ENCODE results near the gene GRID2IP. TPM values are rescaled to one million over a fixed set of nuclear protein-coding genes. Genes with fewer than 3 reads are reported as not detected.
"Not testable (repeated sequence)": the region's sequence is repeated elsewhere in the genome, so short reads cannot be mapped to it uniquely, and the experiment has no call there.

Gene GRID2IP
- total RNA-seq, 1 experiment from 2014 or later: not detected

DNA sequence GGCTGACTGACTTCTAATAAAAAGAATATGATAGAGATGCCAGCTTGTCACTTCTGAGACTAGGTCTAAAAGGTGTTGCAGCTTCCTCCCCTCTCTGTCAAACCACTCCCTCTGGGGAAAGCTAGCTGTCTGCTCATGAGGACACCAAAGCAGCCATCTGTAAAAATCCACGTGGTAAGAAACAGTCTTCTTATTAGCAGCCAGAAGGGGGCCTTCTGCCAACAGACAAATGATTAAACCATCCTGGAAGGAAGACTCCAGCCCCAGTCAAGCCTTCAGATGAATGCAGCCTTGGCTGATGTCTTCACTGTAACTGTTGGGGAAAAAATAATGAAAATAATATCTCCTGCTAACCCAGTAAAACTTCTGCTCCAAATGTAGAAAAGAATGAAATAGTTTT is 61.6 kb downstream of the GRID2IP start:
- DNase-seq (ENCODE audit: low read depth): peak; percentile 24

GRCh38 chr7:6487184-6487545 is 64.1 kb downstream of the GRID2IP start:
- no peak for DNase-seq (ENCODE audit: low read depth)

DNA sequence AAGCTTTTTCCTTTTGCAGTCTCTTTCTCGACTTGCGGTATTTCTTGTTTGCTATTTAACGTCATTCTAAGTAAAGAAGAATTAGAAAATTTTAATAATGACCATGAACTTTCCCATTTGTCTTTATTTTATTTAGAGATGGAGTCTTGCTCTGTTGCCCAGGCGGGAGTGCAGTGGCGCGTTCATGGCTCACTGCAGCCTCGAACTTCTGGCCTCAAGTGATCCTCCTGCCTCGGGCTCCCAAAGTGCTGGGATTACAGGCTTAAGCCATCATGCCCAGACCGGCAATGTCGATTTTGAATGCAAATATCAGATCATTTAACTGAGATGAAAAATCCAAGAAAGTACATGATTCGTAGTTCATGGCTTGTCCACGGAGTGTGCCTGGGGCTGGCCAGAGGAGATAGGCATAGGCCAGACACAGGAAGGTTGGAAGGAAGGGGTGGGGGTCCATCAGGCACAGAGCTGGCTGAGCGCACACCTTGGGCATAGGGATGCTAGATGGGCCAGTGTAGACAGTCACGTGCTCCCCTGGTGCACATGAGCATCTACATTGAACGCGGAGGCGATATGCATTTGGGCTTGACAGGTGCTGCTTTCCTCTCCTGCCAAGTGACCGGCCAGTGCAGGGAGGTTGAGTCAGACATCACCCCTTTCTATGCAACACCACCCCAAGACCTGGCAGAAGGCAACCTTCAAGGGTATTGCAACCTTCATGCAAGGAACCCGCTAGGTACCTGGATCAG is 64.7 kb downstream of the GRID2IP start:
- no peak for DNase-seq (ENCODE audit: low read depth)

- DNase-seq (ENCODE audit: low read depth): no peak
Observed at GRCh38 chr7:6482743-6483119, 68.5 kb downstream of the GRID2IP start.

GRCh38 chr7:6482307-6482706 is 69.0 kb downstream of the GRID2IP start:
- no peak for DNase-seq (ENCODE audit: low read depth)

DNA sequence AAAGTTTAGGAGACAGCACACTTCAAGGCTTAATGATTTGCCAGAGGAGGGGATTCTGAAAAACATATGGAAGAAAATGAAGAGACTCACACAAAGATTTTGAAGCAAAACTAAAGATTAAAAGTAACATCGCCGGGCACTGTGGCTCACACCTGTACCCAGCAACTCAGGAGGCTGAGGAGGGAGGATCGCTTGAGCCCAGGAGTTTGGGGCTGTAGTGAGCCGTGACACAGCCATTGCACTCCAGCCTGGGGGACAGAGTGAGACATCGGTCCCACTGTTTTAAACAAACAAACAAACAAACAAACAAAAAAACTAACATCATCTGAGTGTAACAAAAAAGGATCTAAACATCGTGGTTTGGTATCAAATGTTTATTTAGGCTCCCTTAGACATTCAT is 69.8 kb downstream of the GRID2IP start:
- DNase-seq (ENCODE audit: low read depth): no peak

DNA sequence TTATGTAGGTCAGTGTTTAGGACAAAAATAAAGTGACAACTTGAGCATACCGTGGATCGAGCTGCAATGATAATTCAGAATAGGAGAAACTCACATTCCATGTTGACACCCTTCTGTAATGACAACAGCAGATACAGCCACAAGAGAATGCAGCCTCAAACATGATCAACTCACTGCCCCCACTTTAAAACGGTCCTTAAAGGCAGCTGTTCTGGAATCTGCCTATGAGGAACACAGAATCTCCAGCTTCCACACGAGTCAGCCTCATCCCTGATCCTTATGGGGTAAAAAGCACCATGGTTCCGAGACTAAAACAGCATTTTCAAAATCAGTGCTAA is 71.0 kb downstream of the GRID2IP start:
- DNase-seq (ENCODE audit: low read depth): peak; percentile 38

- DNase-seq (ENCODE audit: low read depth): no peak
Observed at GRCh38 chr7:6479067-6479466, 72.2 kb downstream of the GRID2IP start.

- no peak for DNase-seq (ENCODE audit: low read depth)
Observed at GRCh38 chr7:6478186-6478585, 73.1 kb downstream of the GRID2IP start.

- DNase-seq (ENCODE audit: low read depth): no peak
Observed at GRCh38 chr7:6477318-6477660, 74.0 kb downstream of the GRID2IP start.

- DNase-seq (ENCODE audit: low read depth): peak; percentile 81
Observed at GRCh38 chr7:6476596-6477317, 74.5 kb downstream of the GRID2IP start.

GRCh38 chr7:6475433-6476186 is 75.7 kb downstream of the GRID2IP start:
- peak; percentile 47 for DNase-seq (ENCODE audit: low read depth)

DNA sequence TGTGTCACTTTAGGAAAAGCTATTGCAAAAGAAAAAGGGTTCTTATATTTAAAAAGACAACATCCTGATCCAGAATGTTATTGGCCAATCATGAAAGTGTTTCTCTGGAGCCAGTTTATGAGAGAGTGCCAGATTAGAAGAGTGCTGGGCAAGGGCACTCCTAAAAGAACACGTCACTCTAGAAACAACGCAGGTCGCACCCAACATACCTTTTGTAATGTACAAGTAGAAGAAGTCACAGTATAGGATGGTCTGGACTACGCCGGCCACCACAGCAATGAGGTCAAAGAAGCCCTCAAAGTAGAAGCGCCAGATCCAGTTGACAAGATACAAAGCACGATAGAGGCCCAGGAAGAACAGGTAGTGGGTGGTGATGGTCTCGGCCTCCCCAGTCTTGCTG is 85.4 kb downstream of the GRID2IP start:
- DNase-seq (ENCODE audit: low read depth): no peak

DNA sequence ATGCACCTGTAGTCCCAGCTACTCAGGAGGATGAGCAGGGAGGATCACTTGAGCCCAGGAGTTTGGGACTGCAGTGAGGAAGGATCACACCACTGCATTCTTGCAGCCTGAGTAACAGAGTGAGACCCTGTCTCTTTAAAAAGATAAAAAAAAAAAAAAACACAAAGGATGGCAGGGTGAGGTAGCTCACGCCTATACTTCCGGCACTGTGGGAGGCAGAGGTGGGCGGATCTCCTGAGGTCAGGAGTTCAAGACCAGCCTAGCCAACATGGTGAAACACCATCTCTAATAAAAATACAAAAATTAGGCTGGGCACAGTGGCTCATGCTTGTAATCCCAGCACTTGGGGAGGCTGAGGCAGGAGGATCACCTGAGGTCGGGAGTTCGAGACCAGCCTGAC is 87.7 kb downstream of the GRID2IP start:
- DNase-seq (ENCODE audit: low read depth): not testable (repeated sequence)

DNA sequence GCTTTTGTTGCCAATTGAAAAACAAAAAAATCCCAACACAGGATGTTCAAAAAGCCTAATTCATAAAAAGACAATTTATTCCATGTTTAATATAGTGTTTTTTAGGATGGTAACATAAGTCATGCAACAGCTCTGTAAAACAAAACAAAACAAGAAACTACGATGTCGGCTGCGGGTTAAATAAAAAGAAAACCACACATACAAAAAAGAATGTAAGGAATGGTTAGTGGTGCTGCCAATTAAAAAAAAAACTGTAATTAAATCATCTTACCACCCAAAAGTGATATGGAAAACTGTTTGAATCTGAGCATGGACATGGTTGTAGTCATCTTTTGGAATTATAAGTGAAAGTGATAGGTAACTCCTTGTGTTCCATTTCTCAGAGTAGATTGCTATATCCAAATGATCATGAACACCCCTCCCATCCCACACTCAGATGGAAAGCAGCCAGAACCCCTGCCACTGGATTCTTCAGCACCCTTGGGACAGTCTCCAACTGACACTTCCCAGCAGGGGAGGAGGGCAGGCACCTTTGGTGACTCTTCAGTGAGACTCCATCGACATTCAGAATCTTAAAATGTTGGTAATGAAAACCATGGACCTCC is 89.2 kb downstream of the GRID2IP start:
- DNase-seq (ENCODE audit: low read depth): no peak

GRCh38 chr7:6460990-6461584 is 90.2 kb downstream of the GRID2IP start:
- DNase-seq (ENCODE audit: low read depth): no peak

- no peak for DNase-seq (ENCODE audit: low read depth)
Observed at GRCh38 chr7:6460303-6460702, 91.0 kb downstream of the GRID2IP start.

- not testable (repeated sequence) for DNase-seq (ENCODE audit: low read depth)
Observed at GRCh38 chr7:6458676-6459075, 92.6 kb downstream of the GRID2IP start.

GRCh38 chr7:6453734-6454133 is 97.5 kb downstream of the GRID2IP start:
- DNase-seq (ENCODE audit: low read depth): peak; percentile 88

DNA sequence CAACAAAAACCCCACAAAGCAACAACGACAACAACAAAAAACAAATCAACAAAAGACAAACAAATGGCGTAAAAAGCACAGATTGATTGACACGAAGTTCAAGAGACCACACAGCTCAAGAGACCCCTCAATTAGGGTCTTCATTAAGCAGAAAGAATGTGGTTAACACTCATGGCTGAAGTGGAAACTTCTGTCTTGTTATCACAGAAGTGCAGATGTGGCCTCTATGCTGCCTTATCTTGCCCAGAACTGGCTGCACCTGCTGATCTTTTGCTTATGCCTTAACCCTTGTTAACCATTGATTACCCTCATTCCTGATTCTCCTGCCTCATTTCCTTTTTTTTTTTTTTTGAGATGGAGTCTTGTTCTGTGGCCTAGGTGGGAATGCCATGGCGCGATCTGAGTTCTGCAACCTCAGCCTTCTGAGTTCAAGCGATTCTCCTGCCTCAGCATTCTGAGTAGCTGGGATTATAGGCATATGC is 100.0 kb downstream of the GRID2IP start:
- no peak for DNase-seq (ENCODE audit: low read depth)

GRCh38 chr7:6450591-6450990 is 100.7 kb downstream of the GRID2IP start:
- DNase-seq (ENCODE audit: low read depth): not testable (repeated sequence)

GRCh38 chr7:6449884-6450283 is 101.4 kb downstream of the GRID2IP start:
- not testable (repeated sequence) for DNase-seq (ENCODE audit: low read depth)
